Motor neuron (in vitro differentiated cells): Measurements from ENCODE around the gene BTBD1. TPM values are rescaled to one million over a fixed set of nuclear protein-coding genes. Genes with fewer than 3 reads are reported as not detected.
"Not testable (repeated sequence)": the region's sequence is repeated elsewhere in the genome, so short reads cannot be mapped to it uniquely, and the experiment has no call there.

Experiments
- ATAC-seq, 8 experiments: fragments of 200-7000 bp; cut with Tn5 transposase; replicated peaks in 6 of 8; 2 replicates each; pipeline ENCODE4 v1.8.0; 2021; ENCODE audit warnings: mild to moderate bottlenecking in 8 of 8, moderate library complexity in 8 of 8
- H3K27ac ChIP-seq, 2 donors: fragments of 250-450 bp; sonication (Bioruptor Pico); 2 replicates each; pipeline ENCODE4 v1.9.0; 2021; ENCODE audit warnings: antibody characterized with exemption in 2 of 2, mild to moderate bottlenecking in 2 of 2, moderate library complexity in 1 of 2
- H3K4me1 ChIP-seq, 2 donors: fragments of 250-450 bp; sonication (Bioruptor Pico); replicated peaks in 1 of 2; 2 replicates each; pipeline ENCODE4 v1.6.1; 2021; ENCODE audit warnings: antibody characterized with exemption in 2 of 2, mild to moderate bottlenecking in 2 of 2, moderate library complexity in 1 of 2
- H3K4me3 ChIP-seq, 5 donors: fragments of 250-450 bp; sonication (Bioruptor Pico); 2 replicates each; pipeline ENCODE4 v1.9.0; 2021; ENCODE audit warnings: antibody characterized with exemption in 5 of 5, mild to moderate bottlenecking in 5 of 5, moderate library complexity in 4 of 5
- WGBS, 10 experiments: fragments of 450-650 bp; shearing (Covaris generic); methylation state at CpG; one replicate each; pipeline ENCODE4 v1.0.0; 2022; 5-methylcytosine and 5-hydroxymethylcytosine counted together
- in situ Hi-C, 9 experiments: fragments of 400-800 bp; cut with MboI; loops; one replicate each; pipeline ENCODE4 v1.15.0; 2021; ENCODE audit warnings: low sequenced_read_pairs in 9 of 9, low pct_unique_long_range_greater_than_20kb in 2 of 9; ENCODE audit not compliant: unreplicated experiment in 9 of 9
- total RNA-seq, 8 experiments: library from RNA; unstranded; fragments of 300-600 nt; gene quantifications; 2 replicates each; pipeline versions ENCODE4 v1.2.3 to v1.2.4, GENCODE V29; 2022

Gene BTBD1
- total RNA-seq, 8 experiments from 2014 or later, result 42.5 to 83.0 (median 52.7) TPM

DNA sequence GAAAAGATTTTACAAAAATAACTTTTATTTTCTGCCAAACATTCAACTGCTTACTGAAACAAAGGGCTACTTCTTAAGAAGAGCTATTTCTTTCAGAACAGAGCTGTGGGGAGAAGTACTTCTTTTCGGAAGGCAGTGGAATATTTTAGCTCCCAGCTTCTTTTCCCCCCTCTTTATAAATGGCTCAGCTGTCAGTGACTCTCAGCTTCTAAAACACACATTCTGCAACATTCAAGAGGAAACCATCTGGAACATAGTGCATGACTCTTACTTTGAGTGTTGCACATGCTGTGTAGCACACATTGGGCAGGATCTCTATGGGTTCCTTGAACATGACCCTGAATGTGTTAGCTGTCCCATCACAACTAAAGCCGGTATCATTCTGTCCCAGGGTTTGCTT lies 48.6 kb downstream of the BTBD1 start:
- ATAC-seq, result no peak
- in situ Hi-C loops, result loop anchor here in 2 of 9 experiments (25.0 kb wide), 2 partner anchors 194 to 481 kb away; partner anchors contain the start of genes HDGFL3 (in 1 of the 2) and RPS17 (in 1 of the 2)
- WGBS, 10 experiments, result 50 to 100% (median 80%) methylated on average over 1 to 2 of the region's 2 CpGs; no CpG with 5 or more reads in 1 of the 10 experiments
- Histone ChIP-seq H3K4me3 (no peak overlapping the region), H3K27ac (no peak overlapping the region), H3K4me1 (peaks cover 9 to 11% of the 10 kb centered on the region in 2 donors)

- Histone ChIP-seq H3K4me1 (peaks cover 24 to 26% of the 10 kb centered on the region in 2 donors), H3K4me3 (no peak overlapping the region), H3K27ac (no peak overlapping the region)
- WGBS, 10 experiments, result 20 to 100% (median 96%) methylated on average over 1 to 5 of the region's 5 CpGs
- in situ Hi-C loops, result loop anchor here in 2 of 9 experiments (25.0 kb wide), 2 partner anchors 195 to 480 kb away; partner anchors contain the start of genes HDGFL3 (in 1 of the 2) and RPS17 (in 1 of the 2)
- ATAC-seq, result no peak
Observed at GRCh38 chr15:83016906-83017305, 50.1 kb downstream of the BTBD1 start.

GRCh38 chr15:83015361-83015760 lies 51.7 kb downstream of the BTBD1 start:
- H3K4me3 ChIP-seq, result no peak overlapping the region
- 50 to 100% (median 92%) methylated on average over 1 to 4 of the region's 4 CpGs; no CpG with 5 or more reads in 1 of the 10 experiments for WGBS, 10 experiments
- ATAC-seq, result no peak

GRCh38 chr15:83014205-83014653 lies 52.8 kb downstream of the BTBD1 start:
- WGBS, 10 experiments, result 50 to 100% (median 61%) methylated on average over 1 to 4 of the region's 5 CpGs; no CpG with 5 or more reads in 5 of the 10 experiments
- H3K4me3 ChIP-seq, result no peak overlapping the region
- no peak for ATAC-seq
- H3K4me1 ChIP-seq, result peaks cover 34 to 36% of the 10 kb centered on the region in 2 donors
- H3K27ac ChIP-seq, result no peak overlapping the region
- in situ Hi-C loops, result loop anchor here in 2 of 9 experiments (25.0 kb wide), 2 partner anchors 198 to 477 kb away; partner anchors contain the start of genes HDGFL3 (in 1 of the 2) and RPS17 (in 1 of the 2)

More at GRCh38 chr15:83015361-83015760, 51.7 kb downstream of the BTBD1 start:
- in situ Hi-C loops, result loop anchor here in 2 of 9 experiments (25.0 kb wide), 2 partner anchors 197 to 478 kb away; partner anchors contain the start of genes HDGFL3 (in 1 of the 2) and RPS17 (in 1 of the 2)
- Histone ChIP-seq H3K27ac (no peak overlapping the region), H3K4me1 (peaks cover 29 to 32% of the 10 kb centered on the region in 2 donors)

GRCh38 chr15:83012636-83013035 lies 54.4 kb downstream of the BTBD1 start:
- Histone ChIP-seq H3K4me1 (peaks cover 34 to 36% of the 10 kb centered on the region in 2 donors), H3K27ac (no peak overlapping the region), H3K4me3 (no peak overlapping the region)
- in situ Hi-C loops, result loop anchor here in 2 of 9 experiments (25.0 kb wide), 2 partner anchors 200 to 475 kb away; partner anchors contain the start of genes HDGFL3 (in 1 of the 2) and RPS17 (in 1 of the 2)
- WGBS, 10 experiments, result 80 to 100% (median 96%) methylated on average over 1 to 6 of the region's 6 CpGs
- no peak for ATAC-seq

- Histone ChIP-seq H3K27ac (peak overlapping the region; percentile 73 to 84), H3K4me1 (peaks cover 34 to 36% of the 10 kb centered on the region in 2 donors), H3K4me3 (peak overlapping the region; percentile 87 to 98 (median 89))
- peak in 3 of 8 experiments; percentile 5 to 32 (median 8) for ATAC-seq
- 4 to 88% (median 63%) methylated on average over 1 to 9 of the region's 9 CpGs; no CpG with 5 or more reads in 1 of the 10 experiments for WGBS, 10 experiments
- in situ Hi-C loops, result loop anchor here in 2 of 9 experiments (25.0 kb wide), 2 partner anchors 200 to 475 kb away; partner anchors contain the start of genes HDGFL3 (in 1 of the 2) and RPS17 (in 1 of the 2)
Observed at GRCh38 chr15:83012076-83012426, 55.0 kb downstream of the BTBD1 start.

- Histone ChIP-seq H3K4me1 (peaks cover 34 to 36% of the 10 kb centered on the region in 2 donors), H3K4me3 (peak within 1 kb of the TSS; percentile 87 to 98 (median 89)), H3K27ac (peak within 1 kb of the TSS; percentile 73 to 84)
- in situ Hi-C loops, result loop anchor here in 2 of 9 experiments (25.0 kb wide), 2 partner anchors 201 to 474 kb away; partner anchors contain the start of genes HDGFL3 (in 1 of the 2) and RPS17 (in 1 of the 2)
- ATAC-seq, result peak; percentile 76 to 98 (median 96)
- WGBS, 10 experiments, result 0 to 49% (median 12%) methylated on average over 1 to 25 of the region's 64 CpGs; no CpG with 5 or more reads in 4 of the 10 experiments
Observed at GRCh38 chr15:83011271-83012075, 55.6 kb downstream of the BTBD1 start, which contains the start of gene C15orf40. C15orf40 (minus strand) TSS chr15:83011639; CDS start chr15:83011607, 32 bp downstream.

DNA sequence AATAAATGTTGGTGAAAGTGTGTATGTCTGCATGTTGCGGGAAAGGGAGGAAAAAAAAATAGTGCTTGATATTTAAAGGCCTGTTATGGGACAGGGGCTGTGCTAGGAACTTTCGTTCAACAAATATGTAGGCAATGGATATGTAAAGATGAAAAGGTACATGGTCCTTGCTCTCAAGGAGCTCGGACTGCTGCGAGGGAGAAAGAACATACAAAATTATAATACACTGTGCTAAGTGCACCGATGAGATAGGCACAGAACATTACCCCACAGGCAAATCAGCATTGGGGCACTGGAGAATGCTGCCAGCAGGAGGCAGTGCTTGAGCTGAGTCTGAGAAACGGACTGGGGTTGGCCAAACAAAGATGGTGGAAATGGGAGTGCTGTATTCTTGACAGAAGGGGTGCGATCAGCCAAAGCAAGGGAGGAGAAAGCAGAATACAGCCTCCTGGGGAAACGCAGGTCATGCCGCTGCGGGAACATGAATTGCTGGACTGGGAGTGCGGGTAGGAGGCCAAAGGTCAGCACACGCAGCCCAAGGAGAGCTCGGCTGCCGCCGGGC lies 56.3 kb downstream of the BTBD1 start:
- peak overlapping the region; percentile 73 to 84 for H3K27ac ChIP-seq
- peak overlapping the region; percentile 87 to 98 (median 89) for H3K4me3 ChIP-seq
- 8 to 80% (median 32%) methylated on average over 1 to 8 of the region's 15 CpGs; no CpG with 5 or more reads in 2 of the 10 experiments for WGBS, 10 experiments
- in situ Hi-C loops, result loop anchor here in 2 of 9 experiments (25.0 kb wide), 2 partner anchors 202 to 473 kb away; partner anchors contain the start of genes HDGFL3 (in 1 of the 2) and RPS17 (in 1 of the 2)
- ATAC-seq, result peak; percentile 3 to 60 (median 38)
- H3K4me1 ChIP-seq, result peaks cover 34 to 36% of the 10 kb centered on the region in 2 donors

DNA sequence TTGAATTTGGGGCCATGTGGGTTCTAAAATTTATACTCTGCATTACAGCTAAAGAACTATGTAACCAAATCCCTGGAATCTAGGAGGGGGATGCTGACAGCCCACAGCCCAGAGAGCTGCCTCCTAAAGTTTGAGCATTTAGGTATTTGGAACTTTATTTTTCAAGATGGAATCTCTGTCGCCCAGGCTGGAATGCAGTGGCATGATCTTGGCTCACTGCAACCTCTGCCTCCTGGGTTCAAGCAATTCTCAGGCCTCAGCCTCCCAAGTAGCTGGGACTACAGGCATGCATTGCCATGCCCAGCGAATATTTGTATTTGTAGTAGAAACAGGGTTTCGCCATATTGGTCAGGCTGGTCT lies 66.4 kb downstream of the BTBD1 start:
- 38 to 100% (median 90%) methylated on average over 1 to 3 of the region's 3 CpGs; no CpG with 5 or more reads in 5 of the 10 experiments for WGBS, 10 experiments
- in situ Hi-C loops, result loop anchor here in 2 of 9 experiments (25.0 kb wide), 2 partner anchors 212 to 463 kb away; partner anchors contain the start of genes HDGFL3 (in 1 of the 2) and RPS17 (in 1 of the 2)

GRCh38 chr15:82999905-83000671 lies 67.0 kb downstream of the BTBD1 start:
- 0 to 48% (median 20%) methylated on average over 3 to 5 of the region's 6 CpGs; no CpG with 5 or more reads in 4 of the 10 experiments for WGBS, 10 experiments
- peak in 6 of 8 experiments; percentile 24 to 92 (median 75) for ATAC-seq
- no peaks in the 10 kb centered on the region for H3K4me1 ChIP-seq
- in situ Hi-C loops, result loop anchor here in 2 of 9 experiments (10.0 to 25.0 kb wide), 4 partner anchors 145 to 463 kb away; partner anchors contain the start of genes HDGFL3 (in 1 of the 2) and RPS17 (in 1 of the 2)
- no peak overlapping the region for H3K27ac ChIP-seq
- no peak overlapping the region for H3K4me3 ChIP-seq

More for the DNA sequence above, 66.4 kb downstream of the BTBD1 start:
- H3K4me3 ChIP-seq, H3K4me1 ChIP-seq, H3K27ac ChIP-seq: not testable (repeated sequence)
- ATAC-seq, result peak in 1 of 8 experiments; percentile 26

GRCh38 chr15:82999426-82999825 lies 67.6 kb downstream of the BTBD1 start:
- no peaks in the 10 kb centered on the region for H3K4me1 ChIP-seq
- no peak overlapping the region for H3K27ac ChIP-seq
- H3K4me3 ChIP-seq, result no peak overlapping the region
- WGBS, 10 experiments, result 29 to 100% (median 93%) methylated on average over 1 to 6 of the region's 6 CpGs; no CpG with 5 or more reads in 2 of the 10 experiments
- no peak for ATAC-seq
- in situ Hi-C loops, result loop anchor here in 1 of 9 experiments (10.0 to 25.0 kb wide), 2 partner anchors 145 to 412 kb away; no protein-coding TSS in a partner anchor
